CD14-positive monocyte (primary cell): Measurements from ENCODE around the gene PUSL1. TPM values are rescaled to one million over a fixed set of nuclear protein-coding genes. Genes with fewer than 3 reads are reported as not detected.

ENCODE experiments used
- DNase-seq, 3 donors: peaks; one replicate each; pipeline ENCODE4 v3.0.0-alpha.2; 2011 to 2022
- H2AFZ ChIP-seq: 2 replicates; pipeline ENCODE4 v1.6.0; 2012; ENCODE audit warnings: mild to moderate bottlenecking, low read depth, low read length, inconsistent platforms; ENCODE audit not compliant: insufficient read depth, poor library complexity, severe bottlenecking
- H3K27ac ChIP-seq, 2 donors: 1 replicate in 1 of 2; 2 replicates in 1 of 2; pipeline ENCODE4 v1.5.1; 2012 to 2013; ENCODE audit warnings: low read length in 2 of 2, control low read depth in 1 of 2, inconsistent platforms in 1 of 2, low read depth in 1 of 2, mild to moderate bottlenecking in 1 of 2
- H3K27me3 ChIP-seq, 2 donors: one replicate each; pipeline versions ENCODE4 v1.6.0 to v1.6.1; 2011 to 2013; ENCODE audit warnings: low read length in 2 of 2; ENCODE audit not compliant: control insufficient read depth in 2 of 2, insufficient read depth in 2 of 2
- H3K36me3 ChIP-seq, 2 donors: replicated peaks in 1 of 2; 1 replicate in 1 of 2; 2 replicates in 1 of 2; pipeline versions ENCODE4 v1.5.1 to v1.6.1; 2012 to 2013; ENCODE audit warnings: low read length in 2 of 2, control low read depth in 1 of 2, inconsistent platforms in 1 of 2, mild to moderate bottlenecking in 1 of 2; ENCODE audit not compliant: insufficient read depth in 2 of 2, control insufficient read depth in 1 of 2
- H3K4me1 ChIP-seq, 2 donors: 1 replicate in 1 of 2; 2 replicates in 1 of 2; pipeline versions ENCODE4 v1.5.1 to v1.6.1; 2012 to 2013; ENCODE audit warnings: low read length in 2 of 2, control low read depth in 1 of 2, inconsistent platforms in 1 of 2, mild to moderate bottlenecking in 1 of 2, moderate library complexity in 1 of 2; ENCODE audit not compliant: insufficient read depth in 2 of 2, control insufficient read depth in 1 of 2
- H3K4me2 ChIP-seq: replicated peaks from 2 replicates; pipeline ENCODE3; 2012; ENCODE audit warnings: low read length, moderate library complexity, mild to moderate bottlenecking; ENCODE audit not compliant: poor library complexity, severe bottlenecking; ENCODE audit errors: extremely low read depth
- H3K4me3 ChIP-seq, 3 experiments: fragments of 200-600 bp in 1 of 3; sonication (generic) in 1 of 3; replicated peaks in 1 of 3; 1 replicate in 2 of 3; 2 replicates in 1 of 3; pipeline ENCODE4 v1.5.1; 2011 to 2013; ENCODE audit warnings: low read length in 3 of 3, mild to moderate bottlenecking in 3 of 3, control low read depth in 2 of 3, low read depth in 2 of 3, inconsistent platforms in 1 of 3, moderate library complexity in 1 of 3
- H3K79me2 ChIP-seq: 2 replicates; pipeline ENCODE4 v1.6.0; 2012; ENCODE audit warnings: mild to moderate bottlenecking, control low read depth, inconsistent platforms, low read length, moderate library complexity; ENCODE audit not compliant: insufficient read depth
- H3K9ac ChIP-seq: 2 replicates; pipeline ENCODE4 v1.6.0; 2017; ENCODE audit warnings: low read length, mild to moderate bottlenecking; ENCODE audit not compliant: insufficient read depth, poor library complexity, severe bottlenecking
- H3K9me3 ChIP-seq, 2 donors: replicated peaks in 1 of 2; 1 replicate in 1 of 2; 2 replicates in 1 of 2; pipeline versions ENCODE4 v1.5.1 to v1.6.1; 2012 to 2013; ENCODE audit warnings: low read length in 2 of 2, control low read depth in 1 of 2; ENCODE audit not compliant: control insufficient read depth in 1 of 2, insufficient read depth in 1 of 2
- H4K20me1 ChIP-seq: 2 replicates; pipeline ENCODE4 v1.6.0; 2012; ENCODE audit warnings: mild to moderate bottlenecking, low read length, control low read depth, moderate library complexity; ENCODE audit not compliant: insufficient read depth
- H3K27ac Mint-ChIP-seq, 7 donors: one replicate each; pipeline ENCODE4 v1.8.0; 2020; ENCODE audit warnings: mild to moderate bottlenecking in 7 of 7, mixed read lengths in 7 of 7, moderate library complexity in 6 of 7, inconsistent platforms in 2 of 7
- H3K27me3 Mint-ChIP-seq, 3 donors: one replicate each; pipeline ENCODE4 v1.8.0; 2021 to 2022; ENCODE audit warnings: low read depth in 3 of 3, mild to moderate bottlenecking in 3 of 3, mixed read lengths in 3 of 3, moderate library complexity in 3 of 3, inconsistent platforms in 1 of 3
- H3K36me3 Mint-ChIP-seq, 2 donors: one replicate each; pipeline ENCODE4 v1.8.0; 2020; ENCODE audit warnings: mixed read lengths in 2 of 2, inconsistent platforms in 1 of 2, mild to moderate bottlenecking in 1 of 2
- H3K4me1 Mint-ChIP-seq: one replicate; pipeline ENCODE4 v1.8.0; 2020; ENCODE audit warnings: mild to moderate bottlenecking, mixed read lengths
- H3K4me3 Mint-ChIP-seq, 2 donors: one replicate each; pipeline ENCODE4 v1.8.0; 2020; ENCODE audit warnings: mild to moderate bottlenecking in 2 of 2, mixed read lengths in 2 of 2, moderate library complexity in 1 of 2
- H3K9me3 Mint-ChIP-seq, 7 donors: one replicate each; pipeline ENCODE4 v1.8.0; 2020 to 2022; ENCODE audit warnings: mixed read lengths in 7 of 7, mild to moderate bottlenecking in 6 of 7, moderate library complexity in 6 of 7, inconsistent platforms in 2 of 7
- WGBS: methylation state at CpG from one replicate; pipeline ENCODE4 v1.1.5; 2013; ENCODE audit warnings: missing lambda C conversion rate; ENCODE audit not compliant: insufficient coverage; 5-methylcytosine and 5-hydroxymethylcytosine counted together
- intact Hi-C, 2 donors: fragments of 100-400 bp; cut with micrococcal nuclease; formaldehyde crosslinking; loops; one replicate each; pipeline versions ENCODE4 v1.15.0 to v1.15.1; 2023
- polyA plus RNA-seq, 3 donors: library from polyadenylated mRNA; depleted of rRNA in 1 of 3; unstranded in 2 of 3; stranded (reverse) in 1 of 3; fragments of 300-500 nt in 2 of 3; fragments of >200 nt in 1 of 3; fragmentation: Illumina TruSeq in 2 of 3; gene quantifications; 1 replicate in 2 of 3; 2 replicates in 1 of 3; pipeline ENCODE4 v1.2.3, GENCODE V29; 2012 to 2021
- TF ChIP-seq, protein P1 (sequence below): fragments of 200-600 bp; IDR thresholded peaks from one replicate; pipeline ENCODE4 v1.8.0; 2022; ENCODE audit warnings: antibody characterized with exemption, mild to moderate bottlenecking

The PUSL1 gene
- polyA plus RNA-seq, 3 donors, result 13.8 to 27.4 (median 14.8) TPM

GRCh38 chr1:1303736-1304135 is 4.7 kb upstream of the PUSL1 start:
- Histone ChIP-seq H3K4me1 (peaks cover 32 to 44% of the 10 kb centered on the region in 2 donors), H3K9me3 (no peaks in the 10 kb centered on the region), H3K36me3 (peaks cover 0 to 2% of the 10 kb centered on the region in 2 donors), H3K9ac (no peak overlapping the region), H3K27me3 (no peaks in the 10 kb centered on the region), H3K27ac (no peak overlapping the region), H3K79me2 (peaks cover 46% of the 10 kb centered on the region), H2AFZ (no peak overlapping the region), H3K4me3 (no peak overlapping the region), H3K4me2 (no peak overlapping the region), H4K20me1 (peaks cover 58% of the 10 kb centered on the region)
- intact Hi-C loops, result no loop called here
- peak overlapping the region in 1 of 7 donors; percentile 68 for H3K27ac Mint-ChIP-seq
- H3K4me1 Mint-ChIP-seq, result peaks cover 29% of the 10 kb centered on the region
- WGBS, result 95% methylated on average over 9 of the region's 13 CpGs
- TF ChIP-seq, protein P1, sequence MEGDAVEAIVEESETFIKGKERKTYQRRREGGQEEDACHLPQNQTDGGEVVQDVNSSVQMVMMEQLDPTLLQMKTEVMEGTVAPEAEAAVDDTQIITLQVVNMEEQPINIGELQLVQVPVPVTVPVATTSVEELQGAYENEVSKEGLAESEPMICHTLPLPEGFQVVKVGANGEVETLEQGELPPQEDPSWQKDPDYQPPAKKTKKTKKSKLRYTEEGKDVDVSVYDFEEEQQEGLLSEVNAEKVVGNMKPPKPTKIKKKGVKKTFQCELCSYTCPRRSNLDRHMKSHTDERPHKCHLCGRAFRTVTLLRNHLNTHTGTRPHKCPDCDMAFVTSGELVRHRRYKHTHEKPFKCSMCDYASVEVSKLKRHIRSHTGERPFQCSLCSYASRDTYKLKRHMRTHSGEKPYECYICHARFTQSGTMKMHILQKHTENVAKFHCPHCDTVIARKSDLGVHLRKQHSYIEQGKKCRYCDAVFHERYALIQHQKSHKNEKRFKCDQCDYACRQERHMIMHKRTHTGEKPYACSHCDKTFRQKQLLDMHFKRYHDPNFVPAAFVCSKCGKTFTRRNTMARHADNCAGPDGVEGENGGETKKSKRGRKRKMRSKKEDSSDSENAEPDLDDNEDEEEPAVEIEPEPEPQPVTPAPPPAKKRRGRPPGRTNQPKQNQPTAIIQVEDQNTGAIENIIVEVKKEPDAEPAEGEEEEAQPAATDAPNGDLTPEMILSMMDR, result no peak
- H3K4me3 Mint-ChIP-seq, result no peak overlapping the region
- H3K36me3 Mint-ChIP-seq, result peaks cover 0 to 12% of the 10 kb centered on the region in 2 donors
- no peak for DNase-seq
- H3K27me3 Mint-ChIP-seq, result peaks cover 0 to 6% (median 2%) of the 10 kb centered on the region in 3 donors
- H3K9me3 Mint-ChIP-seq, result no peaks in the 10 kb centered on the region

GRCh38 chr1:1304331-1305299 is 3.8 kb upstream of the PUSL1 start:
- Histone ChIP-seq H3K4me1 (peaks cover 38 to 52% of the 10 kb centered on the region in 2 donors), H3K79me2 (peaks cover 46% of the 10 kb centered on the region), H3K27me3 (no peaks in the 10 kb centered on the region), H3K4me3 (peak overlapping the region; percentile 12 to 91 (median 57)), H3K36me3 (no peaks in the 10 kb centered on the region), H3K27ac (peak overlapping the region; percentile 55 to 80), H2AFZ (peak overlapping the region; percentile 59), H3K9ac (peak overlapping the region; percentile 81), H4K20me1 (peaks cover 58% of the 10 kb centered on the region), H3K4me2 (peak overlapping the region; percentile 99), H3K9me3 (no peaks in the 10 kb centered on the region)
- Mint-ChIP-seq H3K27ac (peak overlapping the region; percentile 15 to 86 (median 76)), H3K36me3 (peaks cover 0 to 9% of the 10 kb centered on the region in 2 donors), H3K9me3 (no peaks in the 10 kb centered on the region), H3K4me3 (peak overlapping the region; percentile 81 to 90), H3K27me3 (peaks cover 0 to 6% (median 2%) of the 10 kb centered on the region in 3 donors), H3K4me1 (peaks cover 34% of the 10 kb centered on the region)
- peak in 2 of 3 donors; percentile 4 to 39 for DNase-seq
- intact Hi-C loops, result loop anchor here in 1 of 2 donors (5.0 kb wide), 2 partner anchors 73 to 478 kb away; partner anchors contain the start of gene AURKAIP1
- TF ChIP-seq, protein P1, result no peak
- WGBS, result 26% methylated on average over 21 of the region's 29 CpGs
